ENCODE data around the gene MCL1. TPM values are rescaled to one million over a fixed set of nuclear protein-coding genes. Genes with fewer than 3 reads are reported as not detected.

The MCL1 gene
- polyA plus RNA-seq, 1 of the 3 experiments (the other 2 are of a cell fraction), result 110 TPM

- no peak overlapping the region; the same call in 1 of the 2 replicates for H2AFZ ChIP-seq (ENCODE audit: low read depth)
- ChIA-PET POLR2A (interaction anchor here (7.0 kb wide), 1 partner anchor 10 kb away, joined by 149 read pairs; no protein-coding TSS in a partner anchor), CTCF (interaction anchor here (13.4 kb wide), 1 partner anchor 13 kb away, joined by 142 read pairs; no protein-coding TSS in a partner anchor)
- no peaks in the 10 kb centered on the region for H3K9me2 ChIP-seq
- H3F3A ChIP-seq (replicated peaks; ENCODE audit: insufficient read depth), result peaks cover 89% of the 10 kb centered on the region
- TF ChIP-seq SIN3A (IDR thresholded peaks at IDR 0.05; ENCODE audit: borderline replicate concordance, low read depth, low read length), result no peak
- TF ChIP-seq MXI1 (IDR thresholded peaks at IDR 0.05; ENCODE audit: low read depth, low read length), result no peak
- TF ChIP-seq MAX (IDR thresholded peaks at IDR 0.05; ENCODE audit: low read depth), result no peak
- no peak for TF ChIP-seq FOXM1 (IDR thresholded peaks at IDR 0.05; ENCODE audit: low read depth)
- no peak for TF ChIP-seq ZBTB33 (IDR thresholded peaks at IDR 0.05; ENCODE audit: borderline replicate concordance, low read depth)
- TF ChIP-seq TEAD4 (IDR thresholded peaks at IDR 0.05; ENCODE audit: borderline replicate concordance, insufficient read depth), result no peak
- TF ChIP-seq RAD21 (IDR thresholded peaks at IDR 0.05; ENCODE audit: low read length), result no peak
- TF ChIP-seq NFIC (IDR thresholded peaks at IDR 0.05; ENCODE audit: borderline replicate concordance), result no peak
- TF ChIP-seq POLR2AphosphoS5 (IDR thresholded peaks at IDR 0.05; ENCODE audit: low read depth, low read length), result no peak
- no peak for TF ChIP-seq GABPA (IDR thresholded peaks at IDR 0.05; ENCODE audit: low read depth)
- TF ChIP-seq USF1 (IDR thresholded peaks at IDR 0.05; ENCODE audit: borderline replicate concordance, low read depth), result no peak
- no peak for TF ChIP-seq FOSL2 (IDR thresholded peaks at IDR 0.05; ENCODE audit: borderline replicate concordance, low read depth)
- TF ChIP-seq REST (IDR thresholded peaks at IDR 0.05; ENCODE audit: low read depth, low read length), result no peak
- no peak for TF ChIP-seq TAF1 (IDR thresholded peaks at IDR 0.05; ENCODE audit: borderline replicate concordance, low read depth, low read length)
- TF ChIP-seq FOXJ3 (CRISPR knock-in tag; IDR thresholded peaks at IDR 0.05), result no peak
- no peak for TF ChIP-seq SMC3 (IDR thresholded peaks at IDR 0.05; ENCODE audit: low read depth, low read length)
- no peak for TF ChIP-seq MEF2A (IDR thresholded peaks at IDR 0.05; ENCODE audit: borderline replicate concordance, low read depth)
- no peak for TF ChIP-seq CHD2 (IDR thresholded peaks at IDR 0.05; ENCODE audit: low read length, partially characterized antibody)
- no peak for TF ChIP-seq CTCF (IDR thresholded peaks at IDR 0.05)
- DNase-seq, result no peak
- WGBS (ENCODE audit: low lambda C conversion rate), result 92% methylated on average over 6 of the region's 6 CpGs
- H3K27me3 ChIP-seq (ENCODE audit: insufficient read depth), result no peaks in the 10 kb centered on the region
- peaks cover 95% of the 10 kb centered on the region for H4K20me1 ChIP-seq (ENCODE audit: insufficient read depth)
- peak overlapping the region; percentile 95 to 98; a peak in 3 of 4 replicates for H3K4me3 ChIP-seq (ENCODE audit: low read depth in 2 of 2, low read length in 1 of 2)
- peak overlapping the region; percentile 89 for H3K4me2 ChIP-seq
- H3K4me1 ChIP-seq (ENCODE audit: control insufficient read depth in 1 of 2, insufficient read depth in 2 of 2, low read depth in 1 of 2, low read length in 1 of 2), result peaks cover 15 to 24% of the 10 kb centered on the region in 2 experiments; a peak in 3 of 4 replicates
- H3K27ac ChIP-seq (ENCODE audit: low read depth in 2 of 2, low read length in 1 of 2), result peak overlapping the region; percentile 44 to 100
- H3K9ac ChIP-seq, result peak overlapping the region; percentile 100; the same call in 1 of the 2 replicates
- H3K79me2 ChIP-seq (ENCODE audit: insufficient read depth), result peaks cover 100% of the 10 kb centered on the region
- H3K9me3 ChIP-seq, result no peaks in the 10 kb centered on the region
- peaks cover 58 to 81% of the 10 kb centered on the region in 2 experiments for H3K36me3 ChIP-seq (replicated peaks in 1 of 2; ENCODE audit: control insufficient read depth in 1 of 2, insufficient read depth in 2 of 2, low read length in 1 of 2)
Measured at GRCh38 chr1:150574260-150575071, 4.9 kb downstream of the MCL1 start.
